Measurements from ENCODE around the gene SIL1. TPM values are rescaled to one million over a fixed set of nuclear protein-coding genes. Genes with fewer than 3 reads are reported as not detected.

Gene SIL1
- total RNA-seq, 4 donors from 2014 or later: 41.4 to 63.1 (median 52.8) TPM

GRCh38 chr5:139130214-139130613 is 68.0 kb downstream of the SIL1 start:
- Histone ChIP-seq H3K9me3 (no peaks in the 10 kb centered on the region), H3K36me3 (peaks cover 0 to 26% (median 0%) of the 10 kb centered on the region in 3 donors), H3K4me3 (no peak overlapping the region), H3K27me3 (no peaks in the 10 kb centered on the region), H3K4me1 (peaks cover 0 to 44% (median 13%) of the 10 kb centered on the region in 4 donors), H3K27ac (peak overlapping the region in 1 of 4 donors; percentile 91)
- no peak for DNase-seq (ENCODE audit: low spot score in 2 of 2)
- TF ChIP-seq EP300 (IDR thresholded peaks at IDR 0.05): no peak
- TF ChIP-seq, protein P1, sequence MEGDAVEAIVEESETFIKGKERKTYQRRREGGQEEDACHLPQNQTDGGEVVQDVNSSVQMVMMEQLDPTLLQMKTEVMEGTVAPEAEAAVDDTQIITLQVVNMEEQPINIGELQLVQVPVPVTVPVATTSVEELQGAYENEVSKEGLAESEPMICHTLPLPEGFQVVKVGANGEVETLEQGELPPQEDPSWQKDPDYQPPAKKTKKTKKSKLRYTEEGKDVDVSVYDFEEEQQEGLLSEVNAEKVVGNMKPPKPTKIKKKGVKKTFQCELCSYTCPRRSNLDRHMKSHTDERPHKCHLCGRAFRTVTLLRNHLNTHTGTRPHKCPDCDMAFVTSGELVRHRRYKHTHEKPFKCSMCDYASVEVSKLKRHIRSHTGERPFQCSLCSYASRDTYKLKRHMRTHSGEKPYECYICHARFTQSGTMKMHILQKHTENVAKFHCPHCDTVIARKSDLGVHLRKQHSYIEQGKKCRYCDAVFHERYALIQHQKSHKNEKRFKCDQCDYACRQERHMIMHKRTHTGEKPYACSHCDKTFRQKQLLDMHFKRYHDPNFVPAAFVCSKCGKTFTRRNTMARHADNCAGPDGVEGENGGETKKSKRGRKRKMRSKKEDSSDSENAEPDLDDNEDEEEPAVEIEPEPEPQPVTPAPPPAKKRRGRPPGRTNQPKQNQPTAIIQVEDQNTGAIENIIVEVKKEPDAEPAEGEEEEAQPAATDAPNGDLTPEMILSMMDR (IDR thresholded peaks at IDR 0.05): no peak
- no peak for TF ChIP-seq POLR2A (IDR thresholded peaks at IDR 0.05)
- whole genome bisulfite sequencing, 2 donors: 91% methylated on average over 4 of the region's 4 CpGs

GRCh38 chr5:139126711-139127111 is 71.5 kb downstream of the SIL1 start:
- Histone ChIP-seq H3K4me1 (peaks cover 0 to 15% (median 6%) of the 10 kb centered on the region in 4 donors), H3K9me3 (no peaks in the 10 kb centered on the region), H3K36me3 (peaks cover 0 to 42% (median 0%) of the 10 kb centered on the region in 3 donors), H3K27me3 (no peaks in the 10 kb centered on the region), H3K4me3 (no peak overlapping the region), H3K27ac (no peak overlapping the region)
- TF ChIP-seq POLR2A (IDR thresholded peaks at IDR 0.05): no peak
- TF ChIP-seq, protein P1 (IDR thresholded peaks at IDR 0.05): no peak
- no peak for TF ChIP-seq EP300 (IDR thresholded peaks at IDR 0.05)
- DNase-seq (ENCODE audit: low spot score in 2 of 2): no peak
- WGBS, 2 donors: 81 to 86% methylated on average over 3 of the region's 3 CpGs

DNA sequence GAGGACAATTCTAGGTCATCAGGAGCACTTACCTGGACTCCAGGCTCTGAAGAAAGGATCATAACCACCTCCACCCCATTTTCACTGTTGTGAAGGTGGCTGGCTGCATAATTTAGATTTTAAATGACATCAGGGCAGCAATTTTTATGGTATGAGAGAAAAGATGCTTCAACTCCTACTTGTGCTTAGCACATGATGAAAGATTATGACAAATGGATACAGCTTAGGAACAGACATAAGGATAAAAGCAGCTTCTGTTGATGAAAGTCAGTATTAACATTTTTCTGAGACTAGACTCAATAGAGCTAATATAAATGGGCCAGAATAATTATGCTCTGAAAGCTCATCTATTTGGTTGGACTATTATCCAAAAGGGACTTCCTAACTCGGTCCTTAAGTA is 72.2 kb downstream of the SIL1 start:
- Histone ChIP-seq H3K27ac (no peak overlapping the region), H3K36me3 (peaks cover 0 to 44% (median 0%) of the 10 kb centered on the region in 3 donors), H3K4me1 (peaks cover 0 to 8% (median 1%) of the 10 kb centered on the region in 4 donors), H3K4me3 (no peak overlapping the region), H3K27me3 (no peaks in the 10 kb centered on the region), H3K9me3 (no peaks in the 10 kb centered on the region)
- WGBS, 2 donors: 21 to 55% methylated on average over 1 of the region's 1 CpG
- TF ChIP-seq EP300 (IDR thresholded peaks at IDR 0.05): no peak
- no peak for TF ChIP-seq POLR2A (IDR thresholded peaks at IDR 0.05)
- TF ChIP-seq, protein P1 (IDR thresholded peaks at IDR 0.05): no peak
- no peak for DNase-seq (ENCODE audit: low spot score in 2 of 2)

- 80 to 81% methylated on average over 8 of the region's 8 CpGs for WGBS, 2 donors
- TF ChIP-seq, protein P1 (IDR thresholded peaks at IDR 0.05): no peak
- Histone ChIP-seq H3K36me3 (peaks cover 0 to 55% (median 0%) of the 10 kb centered on the region in 3 donors), H3K27me3 (no peaks in the 10 kb centered on the region), H3K4me1 (no peaks in the 10 kb centered on the region), H3K4me3 (no peak overlapping the region), H3K27ac (no peak overlapping the region), H3K9me3 (no peaks in the 10 kb centered on the region)
- no peak for DNase-seq (ENCODE audit: low spot score in 2 of 2)
Observed at GRCh38 chr5:139124774-139125520, 73.2 kb downstream of the SIL1 start.

DNA sequence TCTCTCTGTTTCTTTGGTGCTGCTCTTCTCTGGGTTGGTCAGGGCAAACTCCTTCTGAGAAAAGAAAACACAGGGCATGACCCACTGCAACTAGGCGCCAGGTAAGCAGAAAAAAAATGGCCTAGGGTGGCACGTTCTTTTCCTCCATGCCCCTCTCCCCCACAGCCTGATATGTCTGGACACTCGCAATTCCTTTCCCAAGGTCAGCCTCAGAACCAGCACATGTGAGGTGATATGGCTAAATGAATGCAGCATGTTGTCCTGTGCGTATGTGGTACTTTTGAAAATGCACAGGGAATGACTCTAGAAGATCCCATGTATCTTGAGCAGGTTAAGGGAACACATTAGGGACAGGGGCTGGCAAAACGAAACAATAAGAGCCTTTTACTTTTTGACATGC is 77.0 kb downstream of the SIL1 start:
- Histone ChIP-seq H3K4me3 (no peak overlapping the region), H3K27me3 (no peaks in the 10 kb centered on the region), H3K36me3 (peaks cover 0 to 76% (median 0%) of the 10 kb centered on the region in 3 donors), H3K4me1 (peaks cover 0 to 2% (median 0%) of the 10 kb centered on the region in 4 donors), H3K9me3 (no peaks in the 10 kb centered on the region), H3K27ac (no peak overlapping the region)
- no peak for DNase-seq (ENCODE audit: low spot score in 2 of 2)
- TF ChIP-seq POLR2A (IDR thresholded peaks at IDR 0.05) (no peak), EP300 (IDR thresholded peaks at IDR 0.05) (no peak)
- TF ChIP-seq, protein P1 (IDR thresholded peaks at IDR 0.05): no peak
- WGBS, 2 donors: 81 to 83% methylated on average over 5 of the region's 5 CpGs
